H1 (cell line): Measurements from ENCODE around the gene APOBEC3F. TPM values are rescaled to one million over a fixed set of nuclear protein-coding genes. Genes with fewer than 3 reads are reported as not detected.

Source experiments
- CTCF ChIA-PET: fragments of 300-600 bp; sonication (Branson Sonifier 250); formaldehyde crosslinking; loops from one replicate; lab custom pipeline; 2021; ENCODE audit not compliant: partially characterized antibody; lab: Charles Lee
- POLR2A ChIA-PET: fragments of 300-600 bp; sonication (Branson Sonifier 250); formaldehyde crosslinking; loops from one replicate; lab custom pipeline; 2021; ENCODE audit warnings: inconsistent platforms; ENCODE audit not compliant: partially characterized antibody; lab: Charles Lee
- DNase-seq, 2 experiments: peaks; one replicate each; pipeline versions ENCODE4 v3.0.0 to v3.0.0-alpha.2; 2010 to 2022; ENCODE audit warnings: low spot score in 2 of 2, low read depth in 1 of 2, mixed read lengths in 1 of 2
- FAIRE-seq: peaks from 2 replicates; lab custom pipeline; 2011; peaks lifted over from hg19 to GRCh38; lab: Jason Lieb, UNC
- H2AFZ ChIP-seq: 2 replicates; pipeline ENCODE4 v1.8.1; 2012; ENCODE audit warnings: low read length, inconsistent platforms
- H2AK5ac ChIP-seq: 2 replicates; pipeline ENCODE4 v1.6.1; 2013; ENCODE audit warnings: low read depth, low read length
- H2BK120ac ChIP-seq: replicated peaks from 2 replicates; pipeline ENCODE3; 2013; ENCODE audit warnings: low read depth, low read length, inconsistent platforms
- H2BK12ac ChIP-seq: 2 replicates; pipeline ENCODE4 v1.6.1; 2013; ENCODE audit warnings: low read depth, low read length
- H2BK15ac ChIP-seq: 2 replicates; pipeline ENCODE4 v1.6.1; 2013; ENCODE audit warnings: low read length
- H2BK20ac ChIP-seq: 2 replicates; pipeline ENCODE4 v1.6.1; 2013; ENCODE audit warnings: low read length
- H2BK5ac ChIP-seq: 2 replicates; pipeline ENCODE4 v1.6.1; 2013; ENCODE audit warnings: low read depth, low read length
- H3K14ac ChIP-seq: 2 replicates; pipeline ENCODE4 v1.6.1; 2013; ENCODE audit warnings: inconsistent platforms; ENCODE audit not compliant: insufficient read length
- H3K18ac ChIP-seq: 2 replicates; pipeline ENCODE4 v1.6.1; 2013; ENCODE audit warnings: low read length; ENCODE audit errors: extremely low read depth
- H3K23ac ChIP-seq: 2 replicates; pipeline ENCODE4 v1.6.1; 2013; ENCODE audit warnings: inconsistent platforms; ENCODE audit not compliant: insufficient read length
- H3K23me2 ChIP-seq: 2 replicates; pipeline ENCODE4 v1.6.1; 2013; ENCODE audit warnings: low read depth, low read length
- H3K27ac ChIP-seq: 2 replicates; pipeline ENCODE4 v1.6.1; 2011; ENCODE audit warnings: low read depth, low read length, inconsistent platforms
- H3K27me3 ChIP-seq, 4 experiments: replicated peaks in 1 of 4; 1 replicate in 1 of 4; 2 replicates in 3 of 4; pipeline versions ENCODE4 v1.6.1 to v1.8.1; 2011 to 2013; ENCODE audit warnings: low read length in 3 of 4, mild to moderate bottlenecking in 3 of 4, inconsistent platforms in 2 of 4, mixed read lengths in 2 of 4, moderate library complexity in 1 of 4; ENCODE audit not compliant: control insufficient read depth in 3 of 4, insufficient read depth in 3 of 4; ENCODE audit errors: extremely low read depth in 1 of 4
- H3K36me3 ChIP-seq, 4 experiments: 2 replicates each; pipeline versions ENCODE4 v1.6.1 to v1.8.1; 2011 to 2013; ENCODE audit warnings: mild to moderate bottlenecking in 4 of 4, low read length in 3 of 4, moderate library complexity in 2 of 4, control low read depth in 1 of 4, inconsistent platforms in 1 of 4; ENCODE audit not compliant: insufficient read depth in 4 of 4, control insufficient read depth in 2 of 4
- H3K4ac ChIP-seq: replicated peaks from 2 replicates; pipeline ENCODE3; 2013; ENCODE audit warnings: low read length, low read depth, mixed read lengths, inconsistent platforms; ENCODE audit not compliant: insufficient read length
- H3K4me1 ChIP-seq, 4 experiments: replicated peaks in 1 of 4; 1 replicate in 1 of 4; 2 replicates in 3 of 4; pipeline versions ENCODE4 v1.6.1 to v1.8.1; 2011 to 2013; ENCODE audit warnings: low read length in 3 of 4, inconsistent platforms in 2 of 4, mixed read lengths in 1 of 4; ENCODE audit not compliant: insufficient read depth in 4 of 4, control insufficient read depth in 3 of 4
- H3K4me2 ChIP-seq, 2 experiments: 2 replicates each; pipeline versions ENCODE4 v1.6.1 to v1.8.1; 2011 to 2013; ENCODE audit warnings: low read depth in 2 of 2, low read length in 2 of 2, control low read depth in 1 of 2, inconsistent platforms in 1 of 2, mild to moderate bottlenecking in 1 of 2; ENCODE audit not compliant: insufficient read depth in 1 of 2
- H3K4me3 ChIP-seq, 4 experiments: fragments of 200-600, 300-600 bp in 1 of 4; sonication (generic), shearing (Covaris generic), sonication (Bioruptor Twin) in 1 of 4; 2 replicates each; pipeline versions ENCODE4 v1.5.1 to v1.8.1; 2011 to 2016; ENCODE audit warnings: low read length in 4 of 4, low read depth in 3 of 4, control low read depth in 2 of 4, inconsistent platforms in 2 of 4, mild to moderate bottlenecking in 2 of 4, mixed read lengths in 1 of 4, moderate library complexity in 1 of 4; ENCODE audit not compliant: insufficient read depth in 2 of 4; ENCODE audit errors: extremely low read depth in 1 of 4
- H3K56ac ChIP-seq: replicated peaks from 2 replicates; pipeline ENCODE3; 2013; ENCODE audit warnings: low read depth, mild to moderate bottlenecking, mixed read lengths, low read length, inconsistent platforms; ENCODE audit not compliant: insufficient read length
- H3K79me1 ChIP-seq: 2 replicates; pipeline ENCODE4 v1.6.1; 2013; ENCODE audit warnings: low read depth, low read length, control low read depth
- H3K79me2 ChIP-seq, 2 experiments: 2 replicates each; pipeline versions ENCODE4 v1.6.1 to v1.8.1; 2012 to 2013; ENCODE audit warnings: low read length in 2 of 2, mild to moderate bottlenecking in 2 of 2, inconsistent platforms in 1 of 2; ENCODE audit not compliant: insufficient read depth in 2 of 2, control insufficient read depth in 1 of 2
- H3K9ac ChIP-seq, 4 experiments: replicated peaks in 1 of 4; 1 replicate in 1 of 4; 2 replicates in 3 of 4; pipeline versions ENCODE4 v1.6.1 to v1.8.1; 2011 to 2013; ENCODE audit warnings: low read depth in 3 of 4, low read length in 3 of 4, control low read depth in 2 of 4, mild to moderate bottlenecking in 2 of 4, moderate library complexity in 2 of 4, inconsistent platforms in 1 of 4; ENCODE audit errors: extremely low read depth in 1 of 4
- H3K9me3 ChIP-seq, 2 experiments: 2 replicates each; pipeline versions ENCODE4 v1.6.1 to v1.8.1; 2012 to 2013; ENCODE audit warnings: mild to moderate bottlenecking in 2 of 2, moderate library complexity in 2 of 2, control low read depth in 1 of 2, inconsistent platforms in 1 of 2, low read depth in 1 of 2, low read length in 1 of 2, mixed read lengths in 1 of 2; ENCODE audit not compliant: insufficient read depth in 2 of 2
- H4K20me1 ChIP-seq, 2 experiments: replicated peaks in 1 of 2; 2 replicates each; pipeline versions ENCODE3 to v1.8.1; 2011 to 2013; ENCODE audit warnings: inconsistent platforms in 2 of 2, low read length in 2 of 2, mild to moderate bottlenecking in 1 of 2; ENCODE audit not compliant: insufficient read depth in 2 of 2, control insufficient read depth in 1 of 2
- H4K5ac ChIP-seq: 2 replicates; pipeline ENCODE4 v1.6.1; 2013; ENCODE audit warnings: low read length, low read depth, mixed read lengths, inconsistent platforms; ENCODE audit not compliant: insufficient read length
- H4K8ac ChIP-seq: 2 replicates; pipeline ENCODE4 v1.8.0; 2013; ENCODE audit warnings: mild to moderate bottlenecking, moderate library complexity, low read length, inconsistent platforms; ENCODE audit not compliant: insufficient read depth; ENCODE audit errors: extremely low read depth
- H4K91ac ChIP-seq: replicated peaks from 2 replicates; pipeline ENCODE3; 2013; ENCODE audit warnings: low read length, mixed read lengths, inconsistent platforms; ENCODE audit not compliant: insufficient read length
- CTCF ChIP-seq, 3 experiments: IDR thresholded peaks; 1 replicate in 2 of 3; 2 replicates in 1 of 3; pipeline versions ENCODE4 v1.5.1 to v1.6.1; 2011; ENCODE audit warnings: low read length in 3 of 3, mild to moderate bottlenecking in 3 of 3, inconsistent platforms in 2 of 3, low read depth in 1 of 3, moderate library complexity in 1 of 3; ENCODE audit not compliant: insufficient read depth in 1 of 3; ENCODE audit errors: control extremely low read depth in 1 of 3
- JUN ChIP-seq: IDR thresholded peaks from 2 replicates; pipeline ENCODE4 v1.6.1; 2011; ENCODE audit warnings: low read depth, mild to moderate bottlenecking, improper control_type of control experiment, low read length
- POLR2A ChIP-seq, 2 experiments: IDR thresholded peaks; 1 replicate in 1 of 2; 2 replicates in 1 of 2; pipeline ENCODE4 v1.6.1; 2011; ENCODE audit warnings: low read depth in 2 of 2, low read length in 2 of 2, mild to moderate bottlenecking in 2 of 2; ENCODE audit errors: control extremely low read depth in 1 of 2
- POU5F1 ChIP-seq: IDR thresholded peaks from 2 replicates; pipeline ENCODE4 v1.6.1; 2011; ENCODE audit warnings: low read depth, mild to moderate bottlenecking, low read length, moderate library complexity
- RAD21 ChIP-seq, 2 experiments: IDR thresholded peaks in 1 of 2; conservative IDR thresholded peaks in 1 of 2; 2 replicates each; pipeline ENCODE4 v1.6.1; 2011; ENCODE audit warnings: low read depth in 2 of 2, low read length in 2 of 2, improper control_type of control experiment in 1 of 2, inconsistent platforms in 1 of 2, mild to moderate bottlenecking in 1 of 2, moderate library complexity in 1 of 2
- SIN3A ChIP-seq, 2 experiments: IDR thresholded peaks in 1 of 2; conservative IDR thresholded peaks in 1 of 2; 2 replicates each; pipeline ENCODE4 v1.6.1; 2011 to 2012; ENCODE audit warnings: low read length in 2 of 2, improper control_type of control experiment in 1 of 2, low read depth in 1 of 2, mild to moderate bottlenecking in 1 of 2
- WGBS, 2 experiments: shearing (Covaris generic) in 1 of 2; methylation state at CpG; one replicate each; pipeline versions ENCODE4 v1.1.6 to v1.1.7; 2013 to 2015; ENCODE audit warnings: low lambda C conversion rate in 2 of 2, mixed read lengths in 2 of 2, inconsistent platforms in 1 of 2, low coverage in 1 of 2, missing lambda C conversion rate in 1 of 2; ENCODE audit not compliant: insufficient replicate concordance in 2 of 2, insufficient coverage in 1 of 2, insufficient read length in 1 of 2; ENCODE audit errors: extremely low coverage in 1 of 2, missing lambda C conversion rate in 1 of 2; 5-methylcytosine and 5-hydroxymethylcytosine counted together
- polyA plus RNA-seq, 7 experiments: library from polyadenylated mRNA; depleted of rRNA in 3 of 7; stranded (reverse) in 5 of 7; unstranded in 2 of 7; fragments of >200 nt in 5 of 7; fragments of 200-250 nt in 2 of 7; gene quantifications; 1 replicate in 5 of 7; 2 replicates in 1 of 7; 4 replicates in 1 of 7; pipeline versions ENCODE4 v1.2.1 to v1.2.3, GENCODE V29; 2011 to 2013; ENCODE audit warnings: missing spikeins in 2 of 7, mixed read lengths in 2 of 7
- total RNA-seq: library from RNA; stranded (reverse); fragmentation: NEBNext Ultra II Directional; extraction: Animal tissue kit (Norgen Biotek cat#: 25700); gene quantifications from 2 replicates; pipeline ENCODE4 v1.2.1, GENCODE V29; 2021

Gene APOBEC3F
- total and polyA plus RNA-seq, 2 of the 8 experiments (the other 6 are each of a cell fraction or from before 2014, with no cell fraction given) = 4.0 to 7.3 TPM

GRCh38 chr22:39013942-39014722 is 26.5 kb upstream of the APOBEC3F start, which contains the start of gene APOBEC3C:
TSS of gene APOBEC3C (plus strand) at chr22:39014257. CDS start at chr22:39014363, 106 bp downstream.
- H3K56ac ChIP-seq = peak within 1 kb of the TSS; percentile 62
- H3K79me2 ChIP-seq = peaks cover 0 to 11% of the 10 kb centered on the region in 2 experiments; a peak in 2 of 4 replicates
- peak within 1 kb of the TSS; percentile 7; the same call in 1 of the 2 replicates for H2AK5ac ChIP-seq
- FAIRE-seq (peak; percentile 80), DNase-seq (peak in 1 of 2 experiments; percentile 68)
- H3K36me3 ChIP-seq = no peaks in the 10 kb centered on the region; a peak in 1 of 8 replicates
- peak within 1 kb of the TSS; percentile 95; the same call in 1 of the 2 replicates for H2BK12ac ChIP-seq
- ChIA-PET CTCF (interaction anchor here (0.7 to 1.5 kb wide), 6 partner anchors 28 to 121 kb away, joined by 3 to 4 read pairs (median 3); no protein-coding TSS in a partner anchor), POLR2A (interaction anchor here (0.9 to 2.7 kb wide), 3 partner anchors 10 to 306 kb away, joined by 3 to 12 read pairs (median 3); partner anchors contain the start of gene RPL3)
- 0 out of 2 replicates have a peak within 1 kb of the TSS, but pooled peaks have one; percentile 72 for H2BK15ac ChIP-seq
- peak within 1 kb of the TSS in 2 of 4 experiments; percentile 4 to 48; a peak in 3 of 8 replicates for H3K4me3 ChIP-seq
- H2BK20ac ChIP-seq = peak within 1 kb of the TSS; percentile 86; the same call in 1 of the 2 replicates
- H4K8ac ChIP-seq = no peak within 1 kb of the TSS; the same call in 1 of the 2 replicates
- H4K91ac ChIP-seq = peak within 1 kb of the TSS; percentile 91
- H3K4ac ChIP-seq = peak within 1 kb of the TSS; percentile 94
- H3K27me3 ChIP-seq = no peaks in the 10 kb centered on the region
- 28% methylated on average over 13 of the region's 18 CpGs; no CpG with 5 or more reads in 1 of the 2 experiments for WGBS, 2 experiments
- H3K4me2 ChIP-seq = peak within 1 kb of the TSS; percentile 53 to 63
- peak within 1 kb of the TSS; percentile 76 for H4K5ac ChIP-seq
- no peaks in the 10 kb centered on the region for H3K79me1 ChIP-seq
- H3K23me2 ChIP-seq = peaks cover 7% of the 10 kb centered on the region; the same call in 1 of the 2 replicates
- H3K9ac ChIP-seq = no peak within 1 kb of the TSS; a peak in 2 of 7 replicates
- H3K14ac ChIP-seq = no peak within 1 kb of the TSS
- no peak within 1 kb of the TSS; the same call in 1 of the 2 replicates for H3K27ac ChIP-seq
- no peaks in the 10 kb centered on the region for H4K20me1 ChIP-seq
- no peaks in the 10 kb centered on the region for H3K9me3 ChIP-seq
- peak within 1 kb of the TSS; percentile 93 for H3K18ac ChIP-seq
- H2BK5ac ChIP-seq = peak within 1 kb of the TSS; percentile 92; the same call in 1 of the 2 replicates
- TF ChIP-seq SIN3A (conservative IDR thresholded peaks at IDR 0.05 in 1 of 2, IDR thresholded peaks at IDR 0.05 in 1 of 2; ENCODE audit: low read depth in 1 of 2, low read length in 2 of 2) = 0 out of 4 replicates have a peak, but pooled peaks of 1 of the 2 experiments have one; percentile 29
- no peak for TF ChIP-seq POU5F1
- TF ChIP-seq JUN = no peak
- TF ChIP-seq CTCF (IDR thresholded peaks at IDR 0.05; ENCODE audit: control extremely low read depth in 1 of 3, insufficient read depth in 1 of 3, low read depth in 1 of 3, low read length in 3 of 3) = no peak
- TF ChIP-seq POLR2A (IDR thresholded peaks at IDR 0.05; ENCODE audit: control extremely low read depth in 1 of 2, low read depth in 2 of 2, low read length in 2 of 2) = peak in 1 of 2 experiments; percentile 33; a peak in 1 of 3 replicates
- peak in 1 of 2 experiments; percentile 36; a peak in 2 of 4 replicates for TF ChIP-seq RAD21 (IDR thresholded peaks at IDR 0.05 in 1 of 2, conservative IDR thresholded peaks at IDR 0.05 in 1 of 2; ENCODE audit: low read depth in 2 of 2, low read length in 2 of 2)
- H2AFZ ChIP-seq = peak within 1 kb of the TSS; percentile 29; the same call in 1 of the 2 replicates
- no peak within 1 kb of the TSS for H3K23ac ChIP-seq
- peak within 1 kb of the TSS; percentile 95 for H2BK120ac ChIP-seq
- peaks cover 2 to 31% (median 18%) of the 10 kb centered on the region in 4 experiments for H3K4me1 ChIP-seq
